ENCODE measurements around the gene MTERF4.
"Not testable (repeated sequence)": the region's sequence is repeated elsewhere in the genome, so short reads cannot be mapped to it uniquely, and the experiment has no call there.

MTERF4 gene

GRCh38 chr2:241110089-241110606 is 8.1 kb upstream of the MTERF4 start:
- no peak for ATAC-seq
- Mint-ChIP-seq H3K27me3 (no peaks in the 10 kb centered on the region), H3K27ac (peak overlapping the region; percentile 87), H3K4me1 (peaks cover 52% of the 10 kb centered on the region), H3K36me3 (ENCODE audit: low read depth) (peaks cover 30% of the 10 kb centered on the region), H3K9me3 (no peaks in the 10 kb centered on the region), H3K4me3 (peak overlapping the region; percentile 72)
- no peak for DNase-seq

DNA sequence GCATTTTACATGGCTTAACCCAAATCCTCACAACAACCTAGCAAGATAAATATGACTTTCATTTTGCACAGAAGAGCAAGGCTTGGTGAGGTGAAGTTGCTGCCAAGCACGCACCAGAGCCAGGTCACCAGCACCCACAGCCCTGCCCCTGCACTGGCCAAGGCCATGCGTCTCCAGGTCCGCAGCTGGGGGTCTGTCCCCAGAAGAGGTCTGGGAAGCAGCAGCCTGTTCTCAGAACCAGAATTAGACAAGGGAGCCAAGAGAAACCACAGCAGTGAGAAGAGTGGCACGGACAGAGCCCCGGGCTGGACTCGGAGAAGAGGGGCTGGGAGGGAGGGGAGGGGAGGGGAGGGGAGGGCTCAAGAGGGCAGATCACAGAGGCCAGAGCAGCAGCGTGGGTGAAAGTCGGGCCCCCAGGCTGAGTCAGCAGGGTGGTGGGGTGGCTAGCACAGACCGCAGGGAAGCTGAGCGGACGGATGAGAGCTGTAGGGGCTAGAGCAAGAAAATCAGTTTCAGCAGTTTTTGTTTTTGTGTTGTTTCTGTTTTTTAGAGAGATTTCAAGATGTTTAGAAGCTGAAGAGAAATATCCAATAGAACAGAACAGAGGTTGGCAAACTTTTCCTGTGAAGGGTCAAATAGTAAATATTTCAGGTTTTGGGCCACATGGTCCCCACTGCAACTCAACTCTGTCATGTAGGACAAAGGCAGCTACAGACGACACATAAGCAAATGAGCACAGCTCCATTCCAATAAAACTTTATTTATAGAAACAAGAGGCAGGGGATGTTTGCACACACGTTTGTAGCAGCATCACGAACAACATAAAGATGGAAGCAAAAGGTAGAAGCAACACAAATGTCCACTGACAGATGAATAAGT is 7.4 kb upstream of the MTERF4 start:
- H3K9me3 Mint-ChIP-seq, result no peaks in the 10 kb centered on the region
- H3K27me3 Mint-ChIP-seq, result no peaks in the 10 kb centered on the region
- ATAC-seq (peak; percentile 23), DNase-seq (no peak)
- peaks cover 30% of the 10 kb centered on the region for H3K36me3 Mint-ChIP-seq (ENCODE audit: low read depth)
- H3K27ac Mint-ChIP-seq, result peak overlapping the region; percentile 87
- peak overlapping the region; percentile 72 for H3K4me3 Mint-ChIP-seq
- H3K4me1 Mint-ChIP-seq, result peaks cover 52% of the 10 kb centered on the region

- H3K36me3 Mint-ChIP-seq (ENCODE audit: low read depth), result peaks cover 28% of the 10 kb centered on the region
- DNase-seq (no peak), ATAC-seq (no peak)
- H3K4me1 Mint-ChIP-seq, result peaks cover 57% of the 10 kb centered on the region
- H3K27me3 Mint-ChIP-seq, result no peaks in the 10 kb centered on the region
- peak overlapping the region; percentile 70 for H3K4me3 Mint-ChIP-seq
- no peaks in the 10 kb centered on the region for H3K9me3 Mint-ChIP-seq
- H3K27ac Mint-ChIP-seq, result peak overlapping the region; percentile 87
Measured at GRCh38 chr2:241108271-241109209, 6.5 kb upstream of the MTERF4 start.

DNA sequence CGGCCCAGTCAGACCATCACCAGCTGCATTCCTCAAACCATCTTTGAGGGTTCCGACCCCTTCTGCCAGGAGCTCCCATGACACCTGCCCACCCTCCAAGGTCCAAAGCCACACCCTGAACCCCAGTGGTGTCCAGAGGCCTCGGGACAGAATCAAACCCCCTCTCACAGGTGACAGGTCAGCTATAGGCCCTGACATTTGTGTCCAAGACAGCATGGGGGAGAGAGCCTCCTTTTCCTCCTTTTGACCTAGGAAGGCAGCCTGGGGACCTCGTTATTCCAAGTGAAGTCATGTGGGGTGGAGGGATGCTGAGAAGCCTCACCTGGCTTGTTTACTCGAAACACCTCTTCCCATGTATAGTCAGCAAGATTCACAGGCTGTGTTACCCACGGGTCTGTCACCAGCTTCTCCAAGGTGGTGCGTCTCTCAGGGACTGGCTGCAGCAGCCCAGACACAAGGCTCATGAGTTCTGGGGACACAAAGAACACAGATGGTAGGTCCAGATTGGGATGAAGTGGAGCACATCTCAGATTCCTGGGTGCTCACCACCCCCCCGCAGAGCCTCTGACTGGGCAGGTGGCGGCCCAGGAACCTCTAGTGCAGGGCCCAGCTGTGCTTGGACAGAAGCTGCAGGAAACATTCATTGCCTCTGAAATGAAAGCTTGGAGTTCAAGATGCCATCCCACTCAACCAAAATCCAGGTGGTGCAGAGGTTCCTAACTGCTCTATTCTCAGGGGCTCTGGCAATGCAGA is 5.1 kb upstream of the MTERF4 start:
- Mint-ChIP-seq H3K27ac (peak overlapping the region; percentile 67), H3K9me3 (no peaks in the 10 kb centered on the region), H3K4me1 (peaks cover 57% of the 10 kb centered on the region), H3K36me3 (ENCODE audit: low read depth) (peaks cover 26% of the 10 kb centered on the region), H3K4me3 (no peak overlapping the region), H3K27me3 (no peaks in the 10 kb centered on the region)
- DNase-seq (no peak), ATAC-seq (no peak)

- Mint-ChIP-seq H3K36me3 (ENCODE audit: low read depth) (peaks cover 17% of the 10 kb centered on the region), H3K4me3 (no peak overlapping the region), H3K27ac (no peak overlapping the region), H3K4me1 (peaks cover 44% of the 10 kb centered on the region), H3K9me3 (no peaks in the 10 kb centered on the region), H3K27me3 (no peaks in the 10 kb centered on the region)
- ATAC-seq, result no peak
- DNase-seq, result no peak
Measured at GRCh38 chr2:241105641-241106040, 3.6 kb upstream of the MTERF4 start.

DNA sequence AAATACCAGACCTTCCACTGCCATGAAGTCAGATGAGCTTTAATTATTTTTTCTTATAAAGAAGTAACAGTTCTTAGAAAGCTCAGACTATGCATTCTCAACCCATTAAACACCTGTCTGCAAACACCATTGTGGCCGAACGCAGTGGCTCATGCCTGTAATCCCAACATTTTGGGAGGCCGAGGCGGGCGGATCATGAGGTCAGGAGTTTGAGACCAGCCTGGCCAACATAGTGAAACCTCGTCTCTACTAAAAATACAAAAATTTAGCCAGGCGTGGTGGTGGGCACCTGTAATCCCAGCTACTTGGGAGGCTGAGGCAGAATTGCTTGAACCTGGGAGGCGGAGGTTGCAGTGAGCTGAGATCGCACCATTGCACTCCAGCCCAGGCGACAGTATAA is 2.5 kb upstream of the MTERF4 start:
- not testable (repeated sequence) for H3K27me3 Mint-ChIP-seq, ATAC-seq, H3K4me3 Mint-ChIP-seq, H3K9me3 Mint-ChIP-seq, DNase-seq, H3K27ac Mint-ChIP-seq
- peaks cover 21% of the 10 kb centered on the region for H3K36me3 Mint-ChIP-seq (ENCODE audit: low read depth)
- peaks cover 45% of the 10 kb centered on the region for H3K4me1 Mint-ChIP-seq

GRCh38 chr2:241103176-241103595 is 1.1 kb upstream of the MTERF4 start:
- Mint-ChIP-seq H3K27ac (peak overlapping the region; percentile 98), H3K4me1 (peaks cover 43% of the 10 kb centered on the region), H3K9me3 (no peaks in the 10 kb centered on the region), H3K27me3 (no peaks in the 10 kb centered on the region), H3K36me3 (ENCODE audit: low read depth) (peaks cover 21% of the 10 kb centered on the region), H3K4me3 (peak overlapping the region; percentile 97)
- ATAC-seq (no peak), DNase-seq (no peak)

GRCh38 chr2:241099246-241099645 is 2.8 kb downstream of the MTERF4 start:
- Mint-ChIP-seq H3K4me1 (peaks cover 65% of the 10 kb centered on the region), H3K36me3 (ENCODE audit: low read depth) (peaks cover 43% of the 10 kb centered on the region), H3K27me3 (no peaks in the 10 kb centered on the region), H3K4me3 (no peak overlapping the region), H3K27ac (peak overlapping the region; percentile 20), H3K9me3 (no peaks in the 10 kb centered on the region)
- DNase-seq (no peak), ATAC-seq (no peak)

DNA sequence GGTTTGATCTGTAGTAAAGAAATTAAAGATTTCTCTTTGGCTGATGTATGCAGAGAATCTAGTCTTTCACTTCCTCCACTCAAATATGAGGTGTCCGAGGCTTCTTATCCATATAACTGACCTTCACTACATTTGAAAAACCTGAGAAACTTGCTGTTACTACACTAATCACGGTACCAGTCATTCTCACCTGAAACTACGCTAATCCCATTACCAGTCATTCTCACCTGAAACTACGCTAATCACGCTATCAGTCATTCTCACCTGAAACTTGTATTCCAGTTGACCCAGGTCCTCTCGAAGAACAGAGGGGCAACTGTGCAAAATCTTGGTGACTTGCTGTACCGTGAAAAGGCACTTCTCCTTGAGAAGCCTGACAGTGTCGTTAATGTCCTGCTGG is 5.1 kb downstream of the MTERF4 start:
- peak; percentile 37 for ATAC-seq
- Mint-ChIP-seq H3K4me1 (peaks cover 51% of the 10 kb centered on the region), H3K9me3 (no peaks in the 10 kb centered on the region), H3K27me3 (no peaks in the 10 kb centered on the region), H3K4me3 (no peak overlapping the region), H3K27ac (peak overlapping the region; percentile 55), H3K36me3 (ENCODE audit: low read depth) (peaks cover 43% of the 10 kb centered on the region)
- no peak for DNase-seq

- no peak overlapping the region for H3K4me3 Mint-ChIP-seq
- ATAC-seq, result no peak
Measured at GRCh38 chr2:241095594-241096290, 6.3 kb downstream of the MTERF4 start.

GRCh38 chr2:241094924-241095420 is 7.1 kb downstream of the MTERF4 start:
- Mint-ChIP-seq H3K27me3 (no peaks in the 10 kb centered on the region), H3K36me3 (ENCODE audit: low read depth) (peaks cover 45% of the 10 kb centered on the region), H3K27ac (no peak overlapping the region), H3K9me3 (no peaks in the 10 kb centered on the region), H3K4me1 (peaks cover 45% of the 10 kb centered on the region), H3K4me3 (no peak overlapping the region)
- DNase-seq (no peak), ATAC-seq (no peak)

More at GRCh38 chr2:241095594-241096290, 6.3 kb downstream of the MTERF4 start:
- Mint-ChIP-seq H3K4me1 (peaks cover 49% of the 10 kb centered on the region), H3K36me3 (ENCODE audit: low read depth) (peaks cover 45% of the 10 kb centered on the region), H3K27me3 (no peaks in the 10 kb centered on the region), H3K27ac (peak overlapping the region; percentile 87), H3K9me3 (no peaks in the 10 kb centered on the region)
- no peak for DNase-seq

GRCh38 chr2:241094172-241094571 is 7.9 kb downstream of the MTERF4 start:
- Mint-ChIP-seq H3K27ac (no peak overlapping the region), H3K9me3 (no peaks in the 10 kb centered on the region), H3K27me3 (no peaks in the 10 kb centered on the region), H3K4me1 (peaks cover 41% of the 10 kb centered on the region), H3K36me3 (ENCODE audit: low read depth) (peaks cover 42% of the 10 kb centered on the region), H3K4me3 (no peak overlapping the region)
- DNase-seq, result no peak
- no peak for ATAC-seq

GRCh38 chr2:241093133-241093781 is 8.8 kb downstream of the MTERF4 start:
- Mint-ChIP-seq H3K36me3 (ENCODE audit: low read depth) (peaks cover 46% of the 10 kb centered on the region), H3K4me1 (peaks cover 39% of the 10 kb centered on the region)
- not testable (repeated sequence) for H3K27me3 Mint-ChIP-seq, H3K27ac Mint-ChIP-seq, ATAC-seq, H3K4me3 Mint-ChIP-seq, H3K9me3 Mint-ChIP-seq, DNase-seq

Measured in activated naive CD8-positive, alpha-beta T cell treated with anti-CD3 and anti-CD28 coated beads, Interleukin-2, amount 50 U/mL, for 24 hours (primary cell).